ELR (cell line): ENCODE results near the gene OR6B3.

Experiments
- DNase-seq: peaks from one replicate; pipeline ENCODE4 v3.0.0-alpha.2; 2015; ENCODE audit warnings: low read depth

OR6B3 gene

DNA sequence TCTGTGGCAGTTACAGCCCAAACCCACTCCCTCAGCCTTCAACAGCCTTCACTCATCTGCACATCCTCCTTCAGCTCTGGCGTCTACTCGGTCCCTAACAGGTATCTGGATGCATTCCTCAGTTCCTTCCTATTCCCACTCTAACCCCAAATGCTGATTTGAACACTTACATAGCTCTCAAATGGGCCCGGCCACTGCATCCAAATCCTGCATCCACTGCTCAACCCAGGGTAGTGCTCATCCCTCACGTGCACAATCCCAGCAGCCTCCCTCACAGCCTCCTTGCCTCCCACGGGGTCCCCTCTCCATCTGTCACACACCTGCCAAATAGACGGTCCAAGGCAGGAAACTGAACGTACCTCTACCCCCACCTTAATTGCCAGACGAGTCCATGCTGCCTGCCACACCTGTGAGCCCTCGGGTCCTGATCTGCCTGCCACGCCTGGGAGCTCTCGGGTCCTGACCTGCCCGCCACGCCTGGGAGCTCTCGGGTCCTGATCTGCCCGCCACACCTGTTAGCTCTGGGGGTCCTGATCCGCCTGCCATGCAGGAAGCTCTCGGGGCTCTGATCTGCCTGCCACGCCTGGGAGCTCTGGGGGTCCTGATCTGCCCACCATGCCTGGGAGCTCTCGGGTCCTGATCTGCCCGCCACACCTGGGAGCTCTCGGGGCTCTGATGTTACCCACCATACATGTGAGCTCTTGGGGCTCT, 9.9 kb downstream of the OR6B3 start:
- no peak for DNase-seq

DNA sequence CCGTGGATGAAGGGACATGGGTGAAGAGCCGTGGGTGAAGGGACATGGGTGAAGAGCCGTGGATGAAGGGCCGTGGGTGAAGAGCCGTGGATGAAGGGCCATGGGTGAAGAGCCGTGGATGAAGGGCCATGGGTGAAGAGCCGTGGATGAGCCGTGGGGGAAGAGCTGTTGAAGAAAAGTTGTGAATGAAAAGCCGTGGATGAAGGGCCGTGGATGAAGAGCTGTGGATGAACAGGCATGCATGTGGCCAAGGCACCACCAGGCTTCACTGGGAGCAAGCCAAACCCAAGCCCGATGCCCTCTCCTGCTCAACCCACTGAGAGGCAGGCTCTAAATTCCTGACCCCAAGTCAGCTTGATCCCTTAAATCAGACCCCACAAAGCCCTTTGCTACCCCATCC, 10.6 kb downstream of the OR6B3 start:
- DNase-seq = no peak

DNA sequence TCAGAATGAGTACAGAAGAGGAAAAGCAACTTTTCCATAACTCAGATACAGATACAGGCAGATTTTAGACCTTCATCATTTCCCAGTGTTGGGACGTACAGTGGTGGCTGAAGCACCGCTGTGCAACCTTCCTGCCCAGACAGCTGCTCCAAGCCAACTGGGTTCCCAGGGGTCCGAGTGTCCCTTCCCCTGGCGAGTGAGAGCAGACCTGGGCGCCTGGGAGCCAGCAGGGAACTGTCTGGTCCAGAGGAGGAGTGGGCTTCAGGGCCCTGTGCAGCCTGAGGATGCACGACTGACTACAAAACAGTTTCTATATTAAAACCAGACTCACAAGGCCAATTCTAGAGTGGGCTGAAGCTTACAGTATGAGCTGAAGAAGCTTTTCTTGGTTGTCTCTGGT, 12.0 kb downstream of the OR6B3 start:
- no peak for DNase-seq

DNA sequence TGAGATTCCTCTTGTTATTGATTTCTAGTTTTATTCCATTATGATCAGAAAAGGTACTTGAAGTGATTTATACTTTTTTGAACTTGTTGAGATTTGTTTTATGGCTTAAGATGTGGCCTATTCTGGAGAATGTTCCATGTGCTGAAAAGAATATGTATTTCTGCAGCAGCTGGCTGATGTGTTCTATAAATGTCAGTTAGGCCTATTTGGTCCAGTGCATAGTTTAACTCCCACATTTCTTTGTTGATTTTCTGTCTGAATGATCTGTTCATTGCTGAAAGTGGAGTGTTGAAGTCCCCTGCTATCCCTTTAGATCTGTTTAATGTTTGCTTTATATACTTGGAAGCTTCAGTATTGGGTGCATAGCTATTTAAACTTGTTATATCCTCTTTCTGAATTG, 16.0 kb downstream of the OR6B3 start:
- no peak for DNase-seq

DNA sequence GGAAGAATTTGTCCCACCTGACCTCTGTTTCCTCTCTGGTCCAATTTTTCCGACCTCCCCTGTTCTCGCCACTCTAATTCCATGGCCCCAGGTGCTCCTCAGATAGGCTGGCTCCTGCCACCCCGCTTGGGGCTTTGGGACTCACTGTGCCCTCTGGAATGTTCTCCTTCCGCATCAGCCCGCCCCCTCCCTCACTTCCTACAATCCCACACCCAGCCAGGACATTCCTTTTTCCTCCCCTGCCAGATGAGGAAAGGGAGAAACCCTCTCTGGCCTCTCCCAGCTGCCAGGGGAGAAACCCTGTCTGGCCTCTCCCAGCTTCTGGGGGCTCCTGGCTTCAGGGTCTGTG, 20.0 kb downstream of the OR6B3 start:
- no peak for DNase-seq

DNA sequence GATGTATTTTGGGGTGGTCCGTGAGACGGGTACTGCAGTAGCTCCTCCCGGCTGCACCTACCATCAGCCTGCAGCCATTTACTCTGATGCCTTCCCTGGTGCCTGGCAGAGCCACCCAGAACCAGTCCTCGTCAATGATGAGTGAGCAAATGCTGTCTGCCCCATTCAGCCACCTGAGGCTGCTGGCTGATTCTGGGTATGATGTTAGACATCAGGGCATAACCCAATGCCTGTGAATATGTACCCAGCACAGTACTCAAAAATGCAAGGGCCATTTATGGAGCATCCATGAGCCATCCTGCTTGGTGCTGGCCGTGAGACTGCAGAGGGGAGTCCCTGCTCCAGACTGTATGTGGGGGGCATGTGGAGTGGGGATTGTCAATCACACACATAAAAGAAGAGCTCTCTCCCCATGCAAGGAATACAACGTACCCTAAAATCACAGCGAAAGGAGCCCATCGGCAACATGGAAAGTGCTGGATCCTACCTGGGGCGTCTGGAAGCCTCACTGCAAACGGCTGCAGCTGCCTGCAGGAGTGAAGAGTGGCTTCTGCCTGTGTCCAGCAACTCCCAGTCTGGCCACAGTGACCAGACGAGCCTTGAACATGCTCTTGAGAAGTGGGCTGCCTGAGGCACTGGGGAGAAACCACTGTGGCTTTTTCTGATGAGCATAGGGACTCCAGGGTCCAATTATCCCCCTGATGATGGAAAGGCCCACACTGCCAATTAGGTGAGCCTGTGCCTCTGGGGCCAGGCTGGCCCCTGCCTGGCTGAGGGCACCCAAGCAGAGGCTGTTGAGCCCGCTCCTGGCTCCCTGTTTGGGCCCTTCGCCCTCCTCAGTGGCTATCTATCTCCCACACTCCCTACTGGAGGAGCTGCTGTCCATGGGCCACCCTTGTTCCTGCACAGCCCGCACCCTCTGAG, 20.7 kb downstream of the OR6B3 start:
- DNase-seq = no peak

DNA sequence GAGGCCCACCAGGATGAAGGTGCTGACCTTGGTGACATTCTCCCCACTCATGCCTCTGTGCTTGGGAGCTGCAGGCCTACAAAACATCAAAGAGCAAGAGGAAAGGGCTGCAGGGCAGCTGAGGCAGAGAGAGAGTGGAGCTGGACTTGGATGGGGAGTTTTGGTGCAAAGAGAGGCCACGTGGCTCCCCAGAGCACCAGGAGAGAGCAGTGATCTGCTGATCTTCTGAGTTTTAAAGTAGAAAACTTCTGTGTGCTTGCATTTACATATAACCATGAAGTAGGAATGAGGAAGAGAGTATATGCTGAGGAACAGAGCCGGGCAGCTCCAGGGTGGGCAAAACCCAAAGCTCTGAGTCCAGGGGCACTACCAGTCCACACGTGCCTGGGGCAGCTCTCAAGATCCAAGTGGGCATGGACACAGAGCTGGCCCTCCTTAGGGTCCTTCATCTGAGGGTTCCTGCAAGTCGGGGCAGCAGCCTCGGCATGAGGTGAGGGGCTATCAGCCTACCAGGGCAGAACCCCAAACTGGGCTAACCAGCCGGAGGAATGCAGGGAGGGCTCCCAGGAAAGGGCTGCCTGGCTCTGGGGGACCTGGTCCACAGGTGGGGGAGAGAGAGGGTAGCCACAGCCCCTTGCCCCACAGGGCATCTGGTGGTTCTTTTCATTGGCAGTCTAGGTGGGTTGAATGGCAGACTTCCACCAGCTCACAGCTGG, 22.8 kb downstream of the OR6B3 start, which contains the start of gene OR6B2:
Gene OR6B2, minus strand, starts transcription at position 51 of the 716 bp plus-strand sequence. Its CDS starts 0 bp downstream, at position 51.
- DNase-seq = no peak

DNA sequence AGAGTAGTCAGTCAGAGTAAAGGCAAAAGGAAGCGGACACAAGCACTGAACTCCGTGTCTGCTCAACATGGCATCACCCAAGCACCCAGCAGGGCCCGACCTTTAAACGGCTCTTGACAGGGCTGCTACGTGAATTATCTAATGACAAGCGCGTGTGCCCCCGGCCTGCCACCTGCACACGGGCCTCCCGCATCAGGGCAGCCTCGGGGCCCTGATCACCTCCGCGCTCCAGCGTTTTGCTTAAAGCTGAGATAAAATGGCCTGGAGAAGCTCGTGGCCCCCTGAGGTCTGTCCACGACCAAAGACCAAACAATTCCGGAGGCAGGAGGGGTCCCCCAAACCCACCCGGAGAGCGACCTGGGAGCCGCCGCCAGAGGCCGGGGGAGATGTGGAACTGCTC, 28.6 kb downstream of the OR6B3 start:
- DNase-seq = peak; percentile 26

DNA sequence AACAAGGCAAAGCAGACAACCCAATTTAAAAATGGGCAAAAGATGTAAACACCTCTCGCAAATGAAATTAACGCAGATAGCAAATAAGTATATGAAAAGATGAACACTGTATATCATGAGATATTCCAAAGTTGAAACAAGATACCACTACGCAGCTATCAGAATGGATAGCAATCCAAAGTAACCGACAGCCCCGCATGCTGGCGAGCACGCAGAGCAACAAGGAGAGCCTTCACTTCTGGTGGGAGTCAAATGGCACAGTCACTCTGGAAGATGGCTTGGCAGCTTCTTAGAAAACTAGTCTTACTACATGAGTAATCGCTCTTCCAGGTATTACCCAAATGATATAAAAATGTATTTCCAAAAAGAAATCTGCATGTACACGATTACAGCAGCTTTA, 29.5 kb downstream of the OR6B3 start:
- no peak for DNase-seq

DNA sequence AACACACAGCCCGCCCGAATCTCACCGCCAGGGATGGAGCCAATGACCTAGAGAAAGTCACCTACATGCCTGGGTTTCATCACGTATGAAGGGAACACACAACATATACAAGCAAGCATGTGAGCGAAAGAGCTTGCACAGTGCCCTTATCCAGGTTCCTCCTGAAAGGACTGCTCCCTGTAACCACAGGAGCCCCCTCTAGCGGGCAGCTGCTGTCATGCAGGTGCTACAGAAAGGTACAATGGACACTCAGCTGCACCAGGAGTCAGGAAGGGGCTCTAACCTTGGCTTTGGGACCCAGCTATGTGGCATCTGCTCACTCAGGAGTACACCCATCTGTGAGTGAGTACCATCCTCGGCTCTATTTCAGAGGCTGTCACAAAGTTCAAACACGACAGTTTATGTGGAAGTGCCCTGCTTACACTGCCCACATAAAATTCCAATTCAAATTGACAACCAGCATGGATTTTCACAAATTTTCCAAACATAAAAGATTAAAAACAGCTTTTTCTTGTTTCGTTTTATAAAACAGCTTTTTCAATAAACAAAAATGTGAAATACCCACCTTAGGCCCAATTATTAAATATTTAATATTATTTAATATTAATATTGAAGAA, 31.7 kb downstream of the OR6B3 start:
- DNase-seq = peak; percentile 72

DNA sequence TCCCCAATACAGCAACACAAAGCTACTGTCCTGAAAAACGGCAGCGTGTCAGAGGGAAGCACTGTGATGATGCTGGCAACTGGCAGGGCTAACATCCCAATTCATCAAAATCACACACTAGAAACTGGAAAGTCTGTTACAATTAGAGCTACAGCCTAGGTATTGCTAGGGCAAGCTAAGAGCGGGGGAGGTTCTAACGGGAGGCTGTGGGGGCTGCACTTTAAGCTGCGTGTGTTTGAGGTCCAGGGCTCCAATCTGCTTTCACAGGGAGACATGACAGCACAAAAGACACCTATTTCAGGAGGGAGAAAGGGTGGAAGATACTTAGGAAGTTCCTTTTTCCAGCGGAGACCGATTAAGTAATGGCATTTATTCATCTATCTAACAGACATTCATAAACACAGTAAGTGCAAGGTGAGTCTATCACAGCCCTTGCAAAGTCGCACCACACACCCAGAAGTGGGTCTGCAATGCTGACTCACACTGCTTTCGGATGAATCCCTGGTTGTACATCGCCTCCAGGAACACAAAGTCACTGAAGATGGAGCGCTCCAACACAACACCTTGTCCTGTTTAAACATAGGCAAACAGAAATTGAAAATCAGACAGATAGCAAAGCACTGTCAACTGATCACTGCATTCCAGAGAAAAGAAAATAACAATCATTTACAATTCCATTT, 35.1 kb downstream of the OR6B3 start:
- no peak for DNase-seq

DNA sequence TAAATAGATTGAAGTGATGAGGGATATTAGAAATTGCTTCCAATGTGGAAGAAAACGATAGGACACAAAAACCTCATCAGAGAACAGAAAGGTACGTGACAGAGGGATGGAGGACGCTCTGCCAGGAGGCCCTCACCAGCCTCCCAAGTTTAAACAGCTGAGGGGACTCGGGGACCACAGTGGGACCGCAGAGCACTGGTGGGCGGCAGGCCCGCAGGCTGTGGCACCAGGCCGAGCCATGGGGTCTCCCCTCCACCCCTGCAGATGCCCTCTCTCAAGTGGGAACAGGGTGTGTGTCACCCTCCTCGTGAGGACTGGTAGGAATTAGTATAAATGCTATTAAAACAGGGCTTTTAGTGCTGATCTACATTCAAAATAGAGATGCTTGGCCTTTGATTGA, 39.0 kb downstream of the OR6B3 start:
- DNase-seq = no peak

DNA sequence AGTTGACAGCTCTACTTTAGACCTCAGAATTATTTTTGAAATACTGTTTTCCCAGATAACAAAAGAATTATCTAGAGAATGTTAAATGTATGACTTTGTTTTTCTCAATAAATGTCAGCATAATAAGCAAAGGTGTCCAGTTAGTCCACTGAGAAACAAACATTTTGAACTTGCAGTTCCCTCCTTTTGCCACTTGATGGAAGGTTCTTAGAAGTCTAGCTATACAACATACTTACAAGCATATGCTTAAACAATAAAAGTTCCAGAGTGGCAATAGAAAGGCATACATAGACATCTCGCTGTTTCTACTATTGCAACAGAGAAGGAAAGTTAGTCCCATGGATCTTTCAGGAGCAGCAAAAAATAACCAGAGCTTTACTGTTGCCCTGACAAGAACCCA, 40.0 kb downstream of the OR6B3 start:
- peak; percentile 42 for DNase-seq

DNA sequence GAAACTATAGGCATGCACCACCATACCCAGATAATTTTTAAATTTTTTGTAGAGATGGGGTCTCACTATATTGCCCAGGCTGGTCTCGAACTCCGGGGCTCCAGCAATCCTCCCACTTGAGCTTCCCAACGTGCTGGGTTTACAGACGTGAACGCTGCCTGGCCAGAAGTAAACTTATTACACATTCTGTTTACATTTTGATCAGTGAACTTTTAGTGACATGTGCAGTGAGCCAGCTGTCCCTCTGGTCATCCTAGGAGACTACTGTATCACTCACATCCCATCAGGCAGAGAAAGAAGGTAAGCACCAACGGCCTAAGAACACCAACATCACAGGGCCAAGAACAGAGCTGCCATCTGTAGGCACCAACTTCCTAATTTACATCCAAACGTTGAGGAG, 50.3 kb downstream of the OR6B3 start:
- DNase-seq = no peak

DNA sequence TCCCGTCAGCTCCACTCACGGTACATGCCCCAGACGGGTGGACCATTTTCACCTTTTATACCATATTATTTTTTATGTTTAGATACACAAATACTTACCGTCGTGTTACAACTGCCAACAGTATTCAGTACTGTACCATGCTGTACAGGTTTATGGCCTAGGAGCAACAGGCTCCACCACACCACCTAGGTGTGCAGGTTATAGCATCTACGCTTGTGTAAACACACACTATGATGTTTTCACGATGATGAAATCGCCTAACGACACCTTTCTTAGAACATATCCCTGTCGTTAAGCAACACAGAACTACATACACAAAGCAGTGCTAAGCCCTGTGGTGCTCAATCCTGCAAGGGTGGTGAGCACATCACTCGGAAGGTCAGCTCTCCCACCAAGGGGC, 52.6 kb downstream of the OR6B3 start:
- no peak for DNase-seq

DNA sequence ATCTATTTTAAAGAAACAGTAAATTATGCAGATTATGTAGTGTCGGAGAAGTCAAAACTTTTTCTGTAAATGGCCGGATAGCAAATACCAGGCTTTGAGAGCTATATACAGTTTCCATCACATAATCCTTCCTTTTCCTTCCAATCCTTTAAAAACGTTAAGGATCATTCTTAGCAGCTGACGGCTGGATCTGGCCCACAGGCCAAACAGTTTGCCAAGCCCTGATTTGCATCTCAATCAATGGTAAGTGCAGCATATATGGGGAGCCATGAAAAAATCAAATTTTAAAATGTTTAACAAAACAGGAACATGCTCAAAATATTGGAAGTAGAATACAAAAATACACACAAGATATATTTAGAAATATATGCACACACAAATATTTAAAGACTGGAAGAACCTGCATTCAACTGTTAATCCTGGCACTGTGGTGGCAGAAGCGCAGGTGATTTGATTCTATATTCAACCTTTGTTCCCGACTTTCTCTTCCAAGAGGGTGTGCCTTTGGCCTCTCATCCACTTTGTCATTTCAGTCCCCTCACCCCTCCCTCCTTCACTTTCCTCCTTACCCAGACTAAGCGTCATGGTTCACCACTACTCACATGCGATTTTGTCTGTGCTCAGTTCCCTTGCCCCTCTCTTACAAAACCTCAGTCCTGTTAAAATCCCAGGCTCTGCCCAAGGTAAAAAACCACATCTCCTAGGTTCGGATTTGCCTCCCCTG, 55.5 kb downstream of the OR6B3 start:
- DNase-seq = no peak
